MM.1S (cell line): ENCODE data around the gene GATM.

Experiments
- DNase-seq: peaks from one replicate; pipeline ENCODE4 v3.0.0-alpha.2; 2015
- H2AFZ ChIP-seq: fragments of 300-600 bp; sonication (generic); 2 replicates; pipeline ENCODE4 v1.6.0; 2016; ENCODE audit warnings: antibody characterized with exemption, low read length
- H3F3A ChIP-seq: fragments of 300-600 bp; sonication (generic); 2 replicates; pipeline ENCODE4 v1.6.1; 2016; ENCODE audit warnings: mild to moderate bottlenecking, antibody characterized with exemption, low read length, moderate library complexity, mixed read lengths; ENCODE audit not compliant: insufficient read depth
- H3K27ac ChIP-seq: fragments of 300-600 bp; sonication (generic); 2 replicates; pipeline ENCODE4 v1.5.1; 2016; ENCODE audit warnings: mild to moderate bottlenecking, low read length
- H3K27me3 ChIP-seq: fragments of 300-600 bp; sonication (generic); replicated peaks from 2 replicates; pipeline ENCODE4 v1.6.0; 2016; ENCODE audit warnings: low read length; ENCODE audit not compliant: insufficient read depth
- H3K36me3 ChIP-seq: fragments of 300-600 bp; sonication (generic); replicated peaks from 2 replicates; pipeline ENCODE4 v1.6.1; 2016; ENCODE audit warnings: mild to moderate bottlenecking, low read length, mixed read lengths; ENCODE audit not compliant: insufficient read depth
- H3K4me1 ChIP-seq: fragments of 300-600 bp; sonication (generic); 2 replicates; pipeline ENCODE4 v1.6.1; 2016; ENCODE audit warnings: low read length, mixed read lengths
- H3K4me2 ChIP-seq: fragments of 300-600 bp; sonication (generic); 2 replicates; pipeline ENCODE4 v1.6.0; 2016; ENCODE audit warnings: low read depth, low read length
- H3K4me3 ChIP-seq: fragments of 300-600 bp; sonication (generic); 2 replicates; pipeline ENCODE4 v1.5.1; 2016; ENCODE audit warnings: low read length, mixed read lengths
- H3K79me2 ChIP-seq: fragments of 300-600 bp; sonication (generic); 2 replicates; pipeline ENCODE4 v1.6.1; 2016; ENCODE audit warnings: mixed run types, low read length, mixed read lengths
- H3K9ac ChIP-seq: fragments of 300-600 bp; sonication (generic); 2 replicates; pipeline ENCODE4 v1.6.1; 2016; ENCODE audit warnings: low read length, mixed read lengths
- H3K9me2 ChIP-seq: fragments of 300-600 bp; sonication (generic); replicated peaks from 2 replicates; pipeline ENCODE4 v1.6.1; 2016; ENCODE audit warnings: mild to moderate bottlenecking, low read length, mixed read lengths; ENCODE audit not compliant: insufficient read depth
- H3K9me3 ChIP-seq: fragments of 300-600 bp; sonication (generic); replicated peaks from 2 replicates; pipeline ENCODE4 v1.6.1; 2016; ENCODE audit warnings: mild to moderate bottlenecking, low read length, mixed read lengths; ENCODE audit not compliant: insufficient read depth
- H4K20me1 ChIP-seq: fragments of 300-600 bp; sonication (generic); 2 replicates; pipeline ENCODE4 v1.6.1; 2016; ENCODE audit warnings: mild to moderate bottlenecking, low read length, moderate library complexity, mixed read lengths; ENCODE audit not compliant: insufficient read depth
- CTCF ChIP-seq: fragments of 300-600 bp; sonication (generic); IDR thresholded peaks from 2 replicates; pipeline ENCODE4 v1.5.1; 2016; ENCODE audit warnings: antibody characterized with exemption, low read length, mixed read lengths
- EZH2 ChIP-seq: fragments of 300-600 bp; sonication (generic); optimal IDR thresholded peaks from 2 replicates; pipeline ENCODE3; 2017; ENCODE audit warnings: low read depth, mild to moderate bottlenecking, antibody characterized with exemption, low read length, mixed read lengths
- EZH2phosphoT487 ChIP-seq: fragments of 300-600 bp; sonication (generic); IDR thresholded peaks from 2 replicates; pipeline ENCODE4 v1.6.1; 2018; ENCODE audit warnings: antibody characterized with exemption, low read length

GATM gene

GRCh38 chr15:45375836-45376235 is 2.5 kb downstream of the GATM start:
- no peak for TF ChIP-seq CTCF
- TF ChIP-seq EZH2, result no peak
- no peak for TF ChIP-seq EZH2phosphoT487
- no peak overlapping the region for H3K27ac ChIP-seq
- H3F3A ChIP-seq, result peaks cover 7% of the 10 kb centered on the region; the same call in 1 of the 2 replicates
- no peak overlapping the region for H3K4me3 ChIP-seq
- no peak overlapping the region for H3K9ac ChIP-seq
- H3K79me2 ChIP-seq, result no peaks in the 10 kb centered on the region
- no peaks in the 10 kb centered on the region for H4K20me1 ChIP-seq
- DNase-seq, result no peak
- H3K27me3 ChIP-seq, result no peaks in the 10 kb centered on the region
- no peaks in the 10 kb centered on the region for H3K4me1 ChIP-seq
- no peak overlapping the region for H2AFZ ChIP-seq
- no peaks in the 10 kb centered on the region for H3K36me3 ChIP-seq
- H3K9me3 ChIP-seq, result no peaks in the 10 kb centered on the region
- no peaks in the 10 kb centered on the region for H3K9me2 ChIP-seq
- no peak overlapping the region for H3K4me2 ChIP-seq

DNA sequence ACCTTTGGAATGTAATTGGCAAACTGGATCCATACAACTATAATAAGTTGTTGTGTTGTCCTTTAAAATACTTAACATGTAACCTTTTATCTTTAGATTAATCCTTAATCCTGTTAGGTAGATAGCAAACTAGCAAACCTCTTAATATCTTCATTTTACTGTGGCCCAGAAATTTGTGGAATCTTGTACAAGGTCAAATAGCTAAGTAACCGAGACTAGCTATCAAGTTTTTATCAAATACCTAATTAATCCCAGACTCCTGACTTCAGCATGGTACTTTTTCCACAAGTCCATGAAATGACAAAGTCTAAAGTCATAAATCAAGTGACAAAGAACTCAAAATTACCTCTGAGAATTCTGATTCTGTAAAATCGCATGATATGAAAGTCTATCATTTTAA is 4.4 kb downstream of the GATM start:
- Histone ChIP-seq H2AFZ (no peak overlapping the region), H3K79me2 (no peaks in the 10 kb centered on the region), H3K9me2 (no peaks in the 10 kb centered on the region), H4K20me1 (no peaks in the 10 kb centered on the region), H3K27me3 (no peaks in the 10 kb centered on the region), H3K4me2 (no peak overlapping the region), H3K9me3 (no peaks in the 10 kb centered on the region), H3F3A (peaks cover 6% of the 10 kb centered on the region; the same call in 1 of the 2 replicates), H3K9ac (no peak overlapping the region), H3K36me3 (no peaks in the 10 kb centered on the region), H3K27ac (no peak overlapping the region), H3K4me1 (no peaks in the 10 kb centered on the region), H3K4me3 (no peak overlapping the region)
- no peak for DNase-seq
- TF ChIP-seq EZH2, result no peak
- no peak for TF ChIP-seq EZH2phosphoT487
- no peak for TF ChIP-seq CTCF

DNA sequence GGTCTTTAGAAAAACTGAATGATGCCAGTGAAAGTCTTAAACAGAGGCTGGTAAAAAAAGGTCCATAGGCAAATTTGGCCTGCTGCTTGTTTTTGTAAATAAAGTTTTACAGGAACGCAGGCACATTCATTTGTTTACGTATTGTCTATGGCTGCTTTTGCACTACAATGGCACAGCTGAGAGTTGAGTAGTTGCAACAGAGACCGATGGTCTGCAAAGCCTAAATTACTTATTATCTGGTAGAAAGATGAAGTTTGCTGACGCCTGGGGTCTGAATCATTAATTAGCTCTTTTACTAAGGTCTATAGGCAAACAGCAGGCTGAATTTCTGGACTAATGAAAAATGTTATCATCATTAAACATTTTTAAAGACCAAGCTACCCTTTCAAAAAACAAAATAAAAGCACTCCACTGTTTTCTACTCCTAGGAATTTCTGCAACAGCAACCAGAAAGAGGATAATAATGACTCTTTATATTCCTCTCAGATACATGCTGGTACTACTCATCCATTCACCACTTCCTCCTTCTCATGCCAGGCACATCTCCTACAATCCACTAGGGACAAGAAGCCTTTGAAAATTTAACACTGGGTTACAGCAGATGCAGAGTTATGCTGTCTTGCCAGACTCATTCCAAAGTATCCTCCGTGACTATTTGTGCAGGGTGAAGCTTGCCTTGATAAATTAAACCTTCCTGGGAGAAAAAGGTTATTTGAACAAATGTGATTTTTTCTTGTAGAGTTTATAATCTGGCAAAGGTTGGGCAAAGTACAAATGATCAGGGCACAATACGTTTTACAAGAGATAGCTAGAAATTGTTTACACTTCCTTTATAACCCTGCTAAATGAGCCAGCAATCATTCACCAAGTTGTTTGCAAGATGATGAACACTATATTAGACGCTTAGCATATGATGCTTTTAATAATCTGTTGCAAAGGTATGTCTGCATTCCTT is 6.0 kb downstream of the GATM start:
- H2AFZ ChIP-seq, result no peak overlapping the region
- no peaks in the 10 kb centered on the region for H3K9me2 ChIP-seq
- no peaks in the 10 kb centered on the region for H4K20me1 ChIP-seq
- H3K27me3 ChIP-seq, result no peaks in the 10 kb centered on the region
- no peak overlapping the region for H3K4me3 ChIP-seq
- no peaks in the 10 kb centered on the region for H3K4me1 ChIP-seq
- no peak overlapping the region for H3K27ac ChIP-seq
- H3K9ac ChIP-seq, result no peak overlapping the region
- H3F3A ChIP-seq, result no peaks in the 10 kb centered on the region
- no peak overlapping the region for H3K4me2 ChIP-seq
- no peak for DNase-seq
- TF ChIP-seq EZH2phosphoT487, result no peak
- no peak for TF ChIP-seq CTCF
- TF ChIP-seq EZH2, result no peak
- no peaks in the 10 kb centered on the region for H3K9me3 ChIP-seq
- H3K36me3 ChIP-seq, result no peaks in the 10 kb centered on the region
- H3K79me2 ChIP-seq, result no peaks in the 10 kb centered on the region
